Sigmoid colon (tissue), 7 donors: ENCODE measurements around the gene ARFIP1. TPM values are rescaled to one million over a fixed set of nuclear protein-coding genes. Genes with fewer than 3 reads are reported as not detected.

ENCODE experiments used
- DNase-seq: peaks from one replicate; pipeline ENCODE4 v3.0.0-alpha.2; 2019
- H3K27ac ChIP-seq, 4 donors: fragments of 200-600 bp; sonication (generic); one replicate each; pipeline ENCODE4 v1.5.1; 2016 to 2019; ENCODE audit warnings: mild to moderate bottlenecking in 1 of 4
- H3K27me3 ChIP-seq, 3 donors: fragments of 200-600 bp; sonication (generic); one replicate each; pipeline ENCODE4 v1.5.1; 2019; ENCODE audit warnings: mild to moderate bottlenecking in 1 of 3
- H3K36me3 ChIP-seq, 4 donors: fragments of 200-600 bp; sonication (generic); one replicate each; pipeline ENCODE4 v1.5.1; 2016 to 2019
- H3K4me1 ChIP-seq, 4 donors: fragments of 200-600 bp; sonication (generic); one replicate each; pipeline ENCODE4 v1.5.1; 2017 to 2019
- H3K4me3 ChIP-seq, 4 donors: fragments of 200-600 bp; sonication (generic); one replicate each; pipeline ENCODE4 v1.5.1; 2017 to 2019; ENCODE audit warnings: mild to moderate bottlenecking in 2 of 4, moderate library complexity in 1 of 4
- H3K9me3 ChIP-seq, 4 donors: fragments of 200-600 bp in 3 of 4; sonication (generic) in 3 of 4; one replicate each; pipeline versions ENCODE4 v1.5.1 to v1.6.1; 2013 to 2019
- EP300 ChIP-seq, 4 donors: sonication (generic); formaldehyde crosslinking; IDR thresholded peaks; one replicate each; pipeline ENCODE4 v1.6.1; 2017; ENCODE audit warnings: antibody characterized with exemption in 4 of 4
- POLR2A ChIP-seq, 2 donors: fragments of 450-650 bp; IDR thresholded peaks; one replicate each; pipeline ENCODE4 v1.6.1; 2016; ENCODE audit warnings: antibody characterized with exemption in 2 of 2, mild to moderate bottlenecking in 2 of 2, moderate library complexity in 2 of 2
- POLR2AphosphoS5 ChIP-seq, 4 donors: sonication (generic); formaldehyde crosslinking; IDR thresholded peaks; one replicate each; pipeline ENCODE4 v1.6.1; 2017; ENCODE audit warnings: antibody characterized with exemption in 4 of 4
- WGBS, 2 donors: extraction: QIAGEN DNeasy Blood & Tissue Kit; methylation state at CpG; one replicate each; pipeline ENCODE4 v1.1.7; 2013; 5-methylcytosine and 5-hydroxymethylcytosine counted together
- intact Hi-C: fragments of 100-400 bp; cut with DNase I; formaldehyde crosslinking; loops from one replicate; pipeline ENCODE4 v1.15.1; 2023
- polyA plus RNA-seq, 3 donors: library from polyadenylated mRNA; stranded (reverse); fragments of 200-250 nt; gene quantifications; one replicate each; pipeline ENCODE4 v1.2.3, GENCODE V29; 2013
- total RNA-seq, 4 donors: library from RNA; depleted of rRNA; stranded (reverse); fragments of >200 nt; gene quantifications; one replicate each; pipeline ENCODE4 v1.1.0, GENCODE V29; 2016
- TF ChIP-seq, protein P1 (sequence below), 4 experiments: fragments of 450-650 bp in 3 of 4; fragments of 200-600 bp in 1 of 4; IDR thresholded peaks; one replicate each; pipeline ENCODE4 v1.5.1; 2016 to 2019; ENCODE audit warnings: antibody characterized with exemption in 4 of 4, mild to moderate bottlenecking in 3 of 4, moderate library complexity in 2 of 4
- donor health status: healthy with polysubstance abuse.
- donor health status: Bipolar disorder and iron deficiency.
- donor health status: healthy.

The ARFIP1 gene
- total and polyA plus RNA-seq, 7 donors: 22.1 to 50.9 (median 33.2) TPM

- Histone ChIP-seq H3K27me3 (no peaks in the 10 kb centered on the region), H3K36me3 (no peaks in the 10 kb centered on the region), H3K4me3 (no peak overlapping the region), H3K9me3 (no peaks in the 10 kb centered on the region), H3K4me1 (no peaks in the 10 kb centered on the region), H3K27ac (no peak overlapping the region)
- intact Hi-C loops: no loop called here
- 95% methylated on average over 4 of the region's 4 CpGs for WGBS, 2 donors
- TF ChIP-seq EP300 (IDR thresholded peaks at IDR 0.05) (no peak), POLR2A (IDR thresholded peaks at IDR 0.05) (no peak), POLR2AphosphoS5 (IDR thresholded peaks at IDR 0.05) (no peak)
- TF ChIP-seq, protein P1, sequence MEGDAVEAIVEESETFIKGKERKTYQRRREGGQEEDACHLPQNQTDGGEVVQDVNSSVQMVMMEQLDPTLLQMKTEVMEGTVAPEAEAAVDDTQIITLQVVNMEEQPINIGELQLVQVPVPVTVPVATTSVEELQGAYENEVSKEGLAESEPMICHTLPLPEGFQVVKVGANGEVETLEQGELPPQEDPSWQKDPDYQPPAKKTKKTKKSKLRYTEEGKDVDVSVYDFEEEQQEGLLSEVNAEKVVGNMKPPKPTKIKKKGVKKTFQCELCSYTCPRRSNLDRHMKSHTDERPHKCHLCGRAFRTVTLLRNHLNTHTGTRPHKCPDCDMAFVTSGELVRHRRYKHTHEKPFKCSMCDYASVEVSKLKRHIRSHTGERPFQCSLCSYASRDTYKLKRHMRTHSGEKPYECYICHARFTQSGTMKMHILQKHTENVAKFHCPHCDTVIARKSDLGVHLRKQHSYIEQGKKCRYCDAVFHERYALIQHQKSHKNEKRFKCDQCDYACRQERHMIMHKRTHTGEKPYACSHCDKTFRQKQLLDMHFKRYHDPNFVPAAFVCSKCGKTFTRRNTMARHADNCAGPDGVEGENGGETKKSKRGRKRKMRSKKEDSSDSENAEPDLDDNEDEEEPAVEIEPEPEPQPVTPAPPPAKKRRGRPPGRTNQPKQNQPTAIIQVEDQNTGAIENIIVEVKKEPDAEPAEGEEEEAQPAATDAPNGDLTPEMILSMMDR (IDR thresholded peaks at IDR 0.05): no peak
- no peak for DNase-seq
These were observed 147.2 kb downstream of the ARFIP1 start for GRCh38 chr4:152926959-152927358.

DNA sequence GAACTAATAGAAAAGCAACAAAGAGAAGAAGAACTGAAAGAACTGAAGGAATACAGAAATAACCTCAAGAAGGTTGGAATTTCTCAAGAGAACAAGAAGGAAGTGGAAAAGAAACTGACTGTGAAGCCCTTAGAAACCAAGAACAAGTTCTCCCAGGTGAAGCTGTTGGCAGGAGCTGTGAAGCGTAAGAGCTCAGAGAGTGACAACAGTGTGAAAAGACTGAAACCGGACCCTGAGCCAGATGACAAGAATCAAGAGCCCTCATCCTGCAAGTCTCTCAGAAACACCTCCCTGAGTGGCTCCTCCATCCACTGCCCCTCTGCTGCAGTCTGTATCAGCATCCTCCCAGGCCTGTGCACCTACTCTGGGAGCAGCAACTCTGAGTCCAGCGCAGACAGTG, 148.0 kb downstream of the ARFIP1 start:
- intact Hi-C loops: no loop called here
- no peak overlapping the region for H3K27ac ChIP-seq

DNA sequence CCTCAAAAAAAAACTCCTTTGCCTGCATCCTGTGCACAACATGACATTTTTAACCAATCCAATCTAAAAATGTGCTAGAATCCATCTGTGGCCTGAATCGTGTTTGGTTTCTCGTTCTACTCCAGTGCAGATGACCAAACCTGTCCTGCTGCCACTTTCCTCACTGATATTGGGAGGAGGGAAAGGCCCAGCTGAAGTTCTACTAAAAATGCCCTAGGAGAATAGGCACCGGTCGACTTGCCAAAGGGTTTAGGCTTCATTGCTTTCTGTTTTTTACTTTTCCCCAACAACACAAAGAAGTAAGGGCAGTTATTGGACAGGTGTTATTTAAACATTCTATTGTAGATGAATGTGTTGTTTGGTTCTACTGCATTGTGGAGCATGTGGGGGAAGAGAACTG, 148.5 kb downstream of the ARFIP1 start:
- H3K27ac ChIP-seq: no peak overlapping the region
- WGBS, 2 donors: 91 to 97% methylated on average over 4 of the region's 4 CpGs
- H3K4me3 ChIP-seq: no peak overlapping the region
- H3K27me3 ChIP-seq: no peaks in the 10 kb centered on the region
- no peaks in the 10 kb centered on the region for H3K9me3 ChIP-seq
- TF ChIP-seq, protein P1 (IDR thresholded peaks at IDR 0.05): no peak
- TF ChIP-seq POLR2A (IDR thresholded peaks at IDR 0.05): no peak
- TF ChIP-seq POLR2AphosphoS5 (IDR thresholded peaks at IDR 0.05): no peak
- no peak for TF ChIP-seq EP300 (IDR thresholded peaks at IDR 0.05)
- intact Hi-C loops: no loop called here
- H3K36me3 ChIP-seq: no peaks in the 10 kb centered on the region
- no peak for DNase-seq
- no peaks in the 10 kb centered on the region for H3K4me1 ChIP-seq

More for the DNA sequence above, 148.0 kb downstream of the ARFIP1 start:
- Histone ChIP-seq H3K4me3 (no peak overlapping the region), H3K4me1 (no peaks in the 10 kb centered on the region), H3K36me3 (no peaks in the 10 kb centered on the region), H3K9me3 (no peaks in the 10 kb centered on the region), H3K27me3 (no peaks in the 10 kb centered on the region)
- 84 to 97% methylated on average over 3 of the region's 3 CpGs for WGBS, 2 donors
- TF ChIP-seq EP300 (IDR thresholded peaks at IDR 0.05): no peak
- TF ChIP-seq POLR2A (IDR thresholded peaks at IDR 0.05): no peak
- no peak for TF ChIP-seq POLR2AphosphoS5 (IDR thresholded peaks at IDR 0.05)
- TF ChIP-seq, protein P1 (IDR thresholded peaks at IDR 0.05): no peak
- DNase-seq: no peak

- Histone ChIP-seq H3K27ac (no peak overlapping the region), H3K27me3 (peaks cover 0 to under 1% (median 0%) of the 10 kb centered on the region in 3 donors), H3K4me3 (no peak overlapping the region), H3K36me3 (no peaks in the 10 kb centered on the region), H3K4me1 (no peaks in the 10 kb centered on the region), H3K9me3 (no peaks in the 10 kb centered on the region)
- no peak for DNase-seq
- no peak for TF ChIP-seq EP300 (IDR thresholded peaks at IDR 0.05)
- no peak for TF ChIP-seq POLR2AphosphoS5 (IDR thresholded peaks at IDR 0.05)
- TF ChIP-seq, protein P1 (IDR thresholded peaks at IDR 0.05): no peak
- no peak for TF ChIP-seq POLR2A (IDR thresholded peaks at IDR 0.05)
- 26 to 57% methylated on average over 1 of the region's 1 CpG for WGBS, 2 donors
- intact Hi-C loops: no loop called here
These were observed 150.1 kb downstream of the ARFIP1 start for GRCh38 chr4:152929888-152930287.

- no peaks in the 10 kb centered on the region for H3K9me3 ChIP-seq
- DNase-seq: no peak
- H3K4me1 ChIP-seq: peaks cover 0 to 32% (median 28%) of the 10 kb centered on the region in 4 donors
- TF ChIP-seq POLR2A (IDR thresholded peaks at IDR 0.05): no peak
- no peak for TF ChIP-seq EP300 (IDR thresholded peaks at IDR 0.05)
- TF ChIP-seq, protein P1 (IDR thresholded peaks at IDR 0.05): no peak
- no peak for TF ChIP-seq POLR2AphosphoS5 (IDR thresholded peaks at IDR 0.05)
- no peak overlapping the region for H3K27ac ChIP-seq
- intact Hi-C loops: no loop called here
- WGBS, 2 donors: 7 to 27% methylated on average over 16 of the region's 16 CpGs
- H3K4me3 ChIP-seq: no peak overlapping the region
- H3K36me3 ChIP-seq: no peaks in the 10 kb centered on the region
- H3K27me3 ChIP-seq: peaks cover 15 to 53% (median 41%) of the 10 kb centered on the region in 3 donors
These were observed 155.4 kb downstream of the ARFIP1 start for GRCh38 chr4:152935143-152935542.
